ENCODE measurements around the gene ATP12A. TPM values are rescaled to one million over a fixed set of nuclear protein-coding genes. Genes with fewer than 3 reads are reported as not detected.

ATP12A gene
- total RNA-seq, 4 donors from 2014 or later: not detected

- no peak for TF ChIP-seq POLR2A (IDR thresholded peaks at IDR 0.05)
- TF ChIP-seq, protein P1, sequence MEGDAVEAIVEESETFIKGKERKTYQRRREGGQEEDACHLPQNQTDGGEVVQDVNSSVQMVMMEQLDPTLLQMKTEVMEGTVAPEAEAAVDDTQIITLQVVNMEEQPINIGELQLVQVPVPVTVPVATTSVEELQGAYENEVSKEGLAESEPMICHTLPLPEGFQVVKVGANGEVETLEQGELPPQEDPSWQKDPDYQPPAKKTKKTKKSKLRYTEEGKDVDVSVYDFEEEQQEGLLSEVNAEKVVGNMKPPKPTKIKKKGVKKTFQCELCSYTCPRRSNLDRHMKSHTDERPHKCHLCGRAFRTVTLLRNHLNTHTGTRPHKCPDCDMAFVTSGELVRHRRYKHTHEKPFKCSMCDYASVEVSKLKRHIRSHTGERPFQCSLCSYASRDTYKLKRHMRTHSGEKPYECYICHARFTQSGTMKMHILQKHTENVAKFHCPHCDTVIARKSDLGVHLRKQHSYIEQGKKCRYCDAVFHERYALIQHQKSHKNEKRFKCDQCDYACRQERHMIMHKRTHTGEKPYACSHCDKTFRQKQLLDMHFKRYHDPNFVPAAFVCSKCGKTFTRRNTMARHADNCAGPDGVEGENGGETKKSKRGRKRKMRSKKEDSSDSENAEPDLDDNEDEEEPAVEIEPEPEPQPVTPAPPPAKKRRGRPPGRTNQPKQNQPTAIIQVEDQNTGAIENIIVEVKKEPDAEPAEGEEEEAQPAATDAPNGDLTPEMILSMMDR (IDR thresholded peaks at IDR 0.05 in 4 of 5, conservative IDR thresholded peaks at IDR 0.05 in 1 of 5): no peak
- H3K9me3 ChIP-seq: no peaks in the 10 kb centered on the region
- no peak for DNase-seq
- H3K27me3 ChIP-seq: peaks cover 0 to 14% (median 9%) of the 10 kb centered on the region in 3 donors
- H3K4me1 ChIP-seq: peaks cover 0 to 3% of the 10 kb centered on the region in 2 donors
- intact Hi-C loops (cut with DNase I; ENCODE audit: low total_unique reads) (no loop called here), in situ Hi-C loops (cut with MboI; ENCODE audit: low sequenced_read_pairs in 4 of 4) (no loop called here)
- no peak overlapping the region for H3K27ac ChIP-seq
- no peak for ATAC-seq
- H3K4me3 ChIP-seq: no peak overlapping the region
- no peaks in the 10 kb centered on the region for H3K36me3 ChIP-seq
Measured at GRCh38 chr13:24742294-24742693, 62.1 kb downstream of the ATP12A start.

GRCh38 chr13:24742977-24743376 lies 62.8 kb downstream of the ATP12A start:
- H3K27ac ChIP-seq: no peak overlapping the region
- H3K36me3 ChIP-seq: no peaks in the 10 kb centered on the region
- peaks cover 0 to 6% of the 10 kb centered on the region in 2 donors for H3K4me1 ChIP-seq
- DNase-seq (no peak), ATAC-seq (no peak)
- in situ Hi-C loops (cut with MboI; ENCODE audit: low sequenced_read_pairs in 4 of 4): no loop called here
- intact Hi-C loops (cut with DNase I; ENCODE audit: low total_unique reads): no loop called here
- H3K4me3 ChIP-seq: no peak overlapping the region
- peaks cover 1 to 17% (median 16%) of the 10 kb centered on the region in 3 donors for H3K27me3 ChIP-seq
- H3K9me3 ChIP-seq: no peaks in the 10 kb centered on the region
- TF ChIP-seq POLR2A (IDR thresholded peaks at IDR 0.05): no peak
- TF ChIP-seq, protein P1 (IDR thresholded peaks at IDR 0.05 in 4 of 5, conservative IDR thresholded peaks at IDR 0.05 in 1 of 5): no peak

DNA sequence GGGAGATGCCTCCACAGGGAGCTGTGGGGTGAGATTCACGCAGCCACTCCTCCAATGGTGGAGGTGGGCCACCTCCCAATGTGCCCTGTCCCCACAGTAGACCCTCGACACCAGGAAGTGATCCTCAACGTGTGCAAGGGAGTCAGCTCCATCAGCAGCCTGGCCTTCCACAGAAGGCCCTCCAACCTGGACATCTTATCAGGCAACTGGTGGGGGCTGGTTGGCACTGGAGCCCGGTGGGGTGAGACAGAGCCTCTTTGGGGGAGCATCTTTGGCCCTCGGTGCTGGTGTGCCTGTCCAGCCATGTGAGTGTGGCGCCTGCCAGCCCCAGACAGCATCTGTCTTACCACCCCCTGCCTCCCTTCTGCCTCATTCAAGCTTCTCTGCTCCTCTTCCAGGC lies 64.0 kb downstream of the ATP12A start:
- TF ChIP-seq, protein P1 (IDR thresholded peaks at IDR 0.05 in 4 of 5, conservative IDR thresholded peaks at IDR 0.05 in 1 of 5): no peak
- no peak for TF ChIP-seq POLR2A (IDR thresholded peaks at IDR 0.05)
- Histone ChIP-seq H3K9me3 (no peaks in the 10 kb centered on the region), H3K27me3 (peaks cover 9 to 20% (median 18%) of the 10 kb centered on the region in 3 donors), H3K36me3 (no peaks in the 10 kb centered on the region), H3K4me3 (no peak overlapping the region), H3K27ac (no peak overlapping the region), H3K4me1 (peaks cover 0 to 7% of the 10 kb centered on the region in 2 donors)
- ATAC-seq (no peak), DNase-seq (no peak)
- in situ Hi-C loops (cut with MboI; ENCODE audit: low sequenced_read_pairs in 4 of 4): no loop called here
- intact Hi-C loops (cut with DNase I; ENCODE audit: low total_unique reads): no loop called here

GRCh38 chr13:24745516-24745860 lies 65.3 kb downstream of the ATP12A start:
- TF ChIP-seq POLR2A (IDR thresholded peaks at IDR 0.05): no peak
- Histone ChIP-seq H3K36me3 (no peaks in the 10 kb centered on the region), H3K4me1 (peaks cover 0 to 7% of the 10 kb centered on the region in 2 donors), H3K27ac (no peak overlapping the region), H3K4me3 (no peak overlapping the region), H3K27me3 (peaks cover 13 to 20% (median 18%) of the 10 kb centered on the region in 3 donors), H3K9me3 (no peaks in the 10 kb centered on the region)
- DNase-seq: no peak
- no peak for ATAC-seq
- intact Hi-C loops (cut with DNase I; ENCODE audit: low total_unique reads): no loop called here
- in situ Hi-C loops (cut with MboI; ENCODE audit: low sequenced_read_pairs in 4 of 4): no loop called here

DNA sequence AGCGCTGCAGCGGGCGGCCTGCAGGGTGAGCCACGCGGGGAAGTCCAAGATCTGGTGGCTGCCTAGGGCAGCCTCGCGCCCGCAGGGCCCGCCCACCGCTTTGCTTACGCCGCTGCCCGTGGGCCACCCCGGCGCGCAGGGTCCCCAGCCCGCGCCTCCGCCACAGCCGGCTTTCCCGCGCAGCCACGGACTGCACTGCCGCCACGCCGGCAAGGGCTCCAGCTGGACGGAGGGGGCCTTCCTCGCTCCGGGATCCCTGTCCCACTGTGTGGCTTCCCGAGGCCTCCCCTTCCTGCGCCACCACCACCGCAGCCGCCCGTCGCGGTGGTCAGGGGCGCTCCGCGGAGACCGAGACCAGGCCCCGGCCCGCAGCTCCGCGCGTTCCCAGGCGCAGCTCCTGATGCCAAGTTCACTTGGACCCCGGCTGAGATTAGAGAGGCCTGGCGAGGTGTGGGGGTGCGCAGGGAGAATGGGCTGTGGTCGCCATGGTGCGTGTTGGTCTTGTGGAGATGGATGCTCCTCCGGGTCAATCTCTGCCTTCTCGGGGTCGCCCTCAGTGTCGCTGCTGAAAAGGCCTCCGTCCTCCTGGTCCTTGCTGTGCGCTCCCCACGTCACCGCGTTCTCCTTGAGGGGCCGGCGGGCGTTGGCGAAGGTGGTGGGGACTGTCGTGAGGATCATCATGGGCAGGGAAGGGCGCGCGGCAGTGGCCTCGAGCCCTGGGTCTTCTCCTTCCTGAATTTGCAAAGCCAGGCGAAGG lies 65.8 kb downstream of the ATP12A start:
- ATAC-seq: no peak
- H3K27me3 ChIP-seq: peaks cover 13 to 20% (median 18%) of the 10 kb centered on the region in 3 donors

More for the DNA sequence above, 65.8 kb downstream of the ATP12A start:
- Histone ChIP-seq H3K36me3 (no peaks in the 10 kb centered on the region), H3K4me1 (peaks cover 0 to 7% of the 10 kb centered on the region in 2 donors), H3K9me3 (no peaks in the 10 kb centered on the region), H3K4me3 (no peak overlapping the region), H3K27ac (no peak overlapping the region)
- intact Hi-C loops (cut with DNase I; ENCODE audit: low total_unique reads) (no loop called here), in situ Hi-C loops (cut with MboI; ENCODE audit: low sequenced_read_pairs in 4 of 4) (no loop called here)
- no peak for TF ChIP-seq POLR2A (IDR thresholded peaks at IDR 0.05)
- TF ChIP-seq, protein P1 (IDR thresholded peaks at IDR 0.05 in 4 of 5, conservative IDR thresholded peaks at IDR 0.05 in 1 of 5): no peak
- DNase-seq: no peak

Data from gastrocnemius medialis (tissue), 4 donors.